Stimulated activated memory B cell treated with anti-CD40 and anti-IgM and Interleukin-4, amounts not matched to agents 10 μg/mL and 1 μg/mL and 100 μg/mL, for 72 hours (primary cell): ENCODE measurements around the gene HSPA1B.
"Not testable (repeated sequence)": the region's sequence is repeated elsewhere in the genome, so short reads cannot be mapped to it uniquely, and the experiment has no call there.

ENCODE experiments used
- ATAC-seq: fragments of 150-1000 bp; cut with Tn5 transposase; 2 replicates; pipeline ENCODE4 v1.10.0; 2021
- H3K27ac Mint-ChIP-seq: one replicate; pipeline ENCODE4 v1.8.0; 2022; ENCODE audit warnings: mild to moderate bottlenecking, mixed read lengths
- H3K27me3 Mint-ChIP-seq: one replicate; pipeline ENCODE4 v1.8.0; 2022; ENCODE audit warnings: mixed read lengths
- H3K36me3 Mint-ChIP-seq: one replicate; pipeline ENCODE4 v1.8.0; 2022; ENCODE audit warnings: mixed read lengths
- H3K4me1 Mint-ChIP-seq: one replicate; pipeline ENCODE4 v1.8.0; 2022; ENCODE audit warnings: mixed read lengths
- H3K4me3 Mint-ChIP-seq: one replicate; pipeline ENCODE4 v1.8.0; 2022; ENCODE audit warnings: mild to moderate bottlenecking, moderate library complexity, mixed read lengths
- H3K9me3 Mint-ChIP-seq: one replicate; pipeline ENCODE4 v1.8.0; 2022; ENCODE audit warnings: mixed read lengths

The HSPA1B gene

DNA sequence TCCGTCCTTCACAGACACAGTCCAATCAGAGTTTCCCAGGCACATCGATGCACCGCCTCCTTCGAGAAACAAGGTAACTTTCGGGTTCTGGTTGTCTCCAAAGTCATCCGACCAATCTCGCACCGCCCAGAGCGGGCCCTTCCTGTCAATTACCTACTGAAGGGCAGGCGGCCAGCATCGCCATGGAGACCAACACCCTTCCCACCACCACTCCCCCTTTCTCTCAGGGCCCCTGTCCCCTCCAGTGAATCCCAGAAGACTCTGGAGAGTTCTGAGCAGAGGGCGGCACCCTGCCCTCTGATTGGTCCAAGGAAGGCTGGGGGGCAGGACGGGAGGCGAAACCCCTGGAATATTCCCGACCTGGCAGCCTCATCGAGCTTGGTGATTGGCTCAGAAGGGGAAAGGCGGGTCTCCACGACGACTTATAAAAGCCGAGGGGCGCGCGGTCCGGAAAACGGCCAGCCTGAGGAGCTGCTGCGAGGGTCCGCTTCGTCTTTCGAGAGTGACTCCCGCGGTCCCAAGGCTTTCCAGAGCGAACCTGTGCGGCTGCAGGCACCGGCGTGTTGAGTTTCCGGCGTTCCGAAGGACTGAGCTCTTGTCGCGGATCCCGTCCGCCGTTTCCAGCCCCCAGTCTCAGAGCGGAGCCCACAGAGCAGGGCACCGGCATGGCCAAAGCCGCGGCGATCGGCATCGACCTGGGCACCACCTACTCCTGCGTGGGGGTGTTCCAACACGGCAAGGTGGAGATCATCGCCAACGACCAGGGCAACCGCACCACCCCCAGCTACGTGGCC is at the start of gene HSPA1B:
TSS of gene HSPA1B (plus strand) at position 453 of the 794 bp plus-strand sequence. CDS start at position 666, 213 bp downstream.
- Mint-ChIP-seq H3K27ac (peak within 1 kb of the TSS; percentile 93), H3K4me1 (peaks cover 47% of the 10 kb centered on the region), H3K36me3 (no peaks in the 10 kb centered on the region), H3K9me3 (no peaks in the 10 kb centered on the region), H3K4me3 (peak within 1 kb of the TSS; percentile 78), H3K27me3 (no peaks in the 10 kb centered on the region)
- ATAC-seq = peak; percentile 88

- ATAC-seq = no peak
- Mint-ChIP-seq H3K4me1 (peaks cover 33% of the 10 kb centered on the region), H3K4me3 (no peak overlapping the region), H3K27ac (peak overlapping the region; percentile 90), H3K36me3 (peaks cover 35% of the 10 kb centered on the region), H3K9me3 (no peaks in the 10 kb centered on the region), H3K27me3 (no peaks in the 10 kb centered on the region)
Measured at GRCh38 chr6:31778193-31778592, 49.3 kb upstream of the HSPA1B start.

DNA sequence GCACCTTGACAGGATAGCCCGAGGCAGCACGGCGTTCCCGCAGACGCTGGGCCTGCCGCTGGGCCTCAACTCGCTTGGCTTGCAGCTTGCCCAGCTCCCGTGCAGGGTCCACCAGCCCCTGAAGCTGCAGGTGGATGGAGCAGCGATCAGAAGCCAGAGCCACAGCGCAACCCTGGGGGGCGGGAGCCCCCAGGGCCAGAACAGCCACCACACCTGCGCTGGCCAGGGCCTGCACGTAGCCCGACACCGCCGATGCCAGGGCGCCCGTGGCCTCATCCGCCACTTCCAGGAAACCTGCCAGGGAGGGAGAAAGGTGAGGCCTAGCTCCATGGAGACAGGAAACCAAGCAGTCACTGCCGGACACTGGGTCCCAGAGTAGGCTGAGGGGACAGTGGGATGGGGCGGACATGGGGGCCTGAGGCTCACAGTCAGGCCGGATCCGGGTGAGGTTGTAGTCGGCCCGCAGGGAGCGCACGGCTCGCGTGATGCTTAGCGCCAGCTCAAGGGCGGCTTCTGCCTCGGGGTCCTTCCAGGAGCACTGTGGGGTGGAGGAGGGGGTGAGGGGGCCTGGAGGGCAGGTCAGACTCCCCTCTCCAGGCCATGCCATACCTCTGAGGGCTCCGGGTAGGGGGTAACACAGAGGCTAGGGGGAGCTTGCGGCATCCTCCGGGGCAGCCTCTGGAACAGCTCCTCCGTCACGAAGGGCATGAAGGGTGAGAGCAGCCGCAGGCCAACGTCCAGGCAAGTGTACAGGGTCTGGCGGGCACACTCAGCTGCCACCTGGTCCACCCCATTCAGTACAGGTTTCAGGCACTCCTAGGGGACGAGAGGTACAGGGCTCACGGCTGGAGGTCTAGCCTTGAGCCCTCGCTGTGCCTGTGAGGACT is 48.3 kb upstream of the HSPA1B start:
- Mint-ChIP-seq H3K4me3 (no peak overlapping the region), H3K9me3 (no peaks in the 10 kb centered on the region), H3K27ac (no peak overlapping the region), H3K36me3 (peaks cover 41% of the 10 kb centered on the region), H3K27me3 (no peaks in the 10 kb centered on the region), H3K4me1 (peaks cover 36% of the 10 kb centered on the region)
- no peak for ATAC-seq

- H3K36me3 Mint-ChIP-seq = peaks cover 48% of the 10 kb centered on the region
- no peaks in the 10 kb centered on the region for H3K9me3 Mint-ChIP-seq
- H3K27me3 Mint-ChIP-seq = no peaks in the 10 kb centered on the region
- no peak for ATAC-seq
- no peak overlapping the region for H3K4me3 Mint-ChIP-seq
- H3K4me1 Mint-ChIP-seq = peaks cover 42% of the 10 kb centered on the region
- no peak overlapping the region for H3K27ac Mint-ChIP-seq
Measured at GRCh38 chr6:31779908-31780307, 47.6 kb upstream of the HSPA1B start.

DNA sequence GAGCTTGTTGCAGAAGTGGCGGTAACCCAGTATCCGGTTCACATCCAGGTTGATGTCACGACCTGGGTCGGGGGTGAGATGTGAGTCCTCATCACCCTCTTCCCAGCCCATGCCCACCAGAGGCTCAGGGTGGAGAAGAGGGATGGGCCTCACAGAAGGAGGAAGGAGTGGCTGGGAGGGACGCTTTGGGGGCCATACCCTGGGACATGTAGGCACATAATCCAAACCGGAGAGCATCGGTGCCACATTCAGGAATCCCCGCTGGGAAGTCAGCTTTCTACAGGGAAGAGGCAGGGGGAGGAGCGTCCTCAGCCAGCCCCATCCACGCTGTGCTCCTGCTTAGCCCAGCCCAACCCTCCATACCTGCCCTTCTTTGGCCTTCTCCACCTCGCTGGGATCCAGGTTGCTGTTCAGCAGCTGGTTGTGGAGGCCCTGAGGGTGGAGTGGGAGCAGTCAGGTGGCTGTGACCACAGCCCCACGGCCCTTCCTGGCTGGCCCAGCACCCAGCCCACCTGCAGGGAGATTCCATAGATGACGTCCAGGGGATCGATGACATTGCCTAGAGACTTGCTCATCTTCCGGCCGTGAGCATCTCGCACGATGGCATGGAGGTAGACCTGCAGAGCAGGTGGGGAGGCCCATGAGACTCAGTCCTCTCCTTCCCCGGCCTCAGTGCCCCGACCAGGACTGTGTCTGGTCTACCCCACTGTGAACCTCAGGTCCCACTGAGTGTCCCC is 46.9 kb upstream of the HSPA1B start:
- no peak for ATAC-seq
- H3K9me3 Mint-ChIP-seq = no peaks in the 10 kb centered on the region
- H3K27ac Mint-ChIP-seq = no peak overlapping the region
- peaks cover 35% of the 10 kb centered on the region for H3K4me1 Mint-ChIP-seq
- H3K4me3 Mint-ChIP-seq = no peak overlapping the region
- H3K27me3 Mint-ChIP-seq = no peaks in the 10 kb centered on the region
- peaks cover 50% of the 10 kb centered on the region for H3K36me3 Mint-ChIP-seq

- peaks cover 27% of the 10 kb centered on the region for H3K4me1 Mint-ChIP-seq
- H3K27ac Mint-ChIP-seq = no peak overlapping the region
- no peak overlapping the region for H3K4me3 Mint-ChIP-seq
- no peaks in the 10 kb centered on the region for H3K9me3 Mint-ChIP-seq
- no peaks in the 10 kb centered on the region for H3K27me3 Mint-ChIP-seq
- no peak for ATAC-seq
- H3K36me3 Mint-ChIP-seq = peaks cover 55% of the 10 kb centered on the region
Measured at GRCh38 chr6:31781244-31782125, 46.1 kb upstream of the HSPA1B start.

- Mint-ChIP-seq H3K4me3 (no peak overlapping the region), H3K36me3 (peaks cover 54% of the 10 kb centered on the region), H3K4me1 (peaks cover 19% of the 10 kb centered on the region), H3K27ac (peak overlapping the region; percentile 22), H3K9me3 (no peaks in the 10 kb centered on the region), H3K27me3 (no peaks in the 10 kb centered on the region)
- no peak for ATAC-seq
Measured at GRCh38 chr6:31782126-31782855, 45.2 kb upstream of the HSPA1B start.

DNA sequence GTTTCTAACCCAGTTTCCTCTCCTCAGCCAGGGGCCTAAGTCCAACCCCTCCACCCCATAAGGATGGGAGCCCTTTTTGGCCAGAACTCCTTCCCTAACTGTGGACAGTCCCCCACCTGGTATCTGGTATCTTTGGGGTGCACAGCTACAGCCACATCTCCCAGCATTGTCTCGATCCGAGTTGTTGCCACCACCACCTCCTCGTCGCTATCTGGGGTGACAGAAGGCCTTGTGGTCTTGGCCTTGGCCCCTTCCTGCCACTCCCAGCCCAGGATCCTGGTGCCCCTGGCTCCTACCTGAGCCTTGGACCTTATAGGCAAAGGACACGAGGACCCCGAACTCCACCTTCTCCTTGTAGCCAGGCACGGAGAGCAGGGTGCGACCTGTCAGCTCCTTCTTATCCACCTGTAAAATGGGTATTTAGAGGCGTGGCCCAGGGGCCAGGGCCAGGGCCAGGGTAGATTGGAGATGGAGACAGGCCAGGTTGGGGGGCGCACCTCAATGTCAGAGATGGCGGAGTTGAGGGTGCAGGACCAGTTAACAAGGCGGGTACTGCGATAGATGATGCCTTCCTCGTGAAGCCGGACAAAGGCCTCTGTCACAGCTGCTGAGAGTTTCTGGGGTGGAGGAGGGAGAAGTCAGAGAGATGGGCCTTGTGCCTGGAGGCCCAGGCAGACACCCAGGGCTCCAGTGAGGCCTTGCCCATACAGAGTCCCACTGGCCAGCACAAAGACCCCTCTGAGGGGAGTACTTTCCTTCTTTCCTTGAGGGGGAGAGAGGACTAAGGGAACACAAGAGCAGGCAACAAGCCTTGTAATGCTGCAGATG is 43.2 kb upstream of the HSPA1B start:
- Mint-ChIP-seq H3K36me3 (peaks cover 49% of the 10 kb centered on the region), H3K27ac (peak overlapping the region; percentile 69), H3K27me3 (no peaks in the 10 kb centered on the region), H3K4me3 (no peak overlapping the region), H3K9me3 (no peaks in the 10 kb centered on the region), H3K4me1 (peaks cover 17% of the 10 kb centered on the region)
- ATAC-seq = no peak

- Mint-ChIP-seq H3K27me3 (no peaks in the 10 kb centered on the region), H3K4me1 (peaks cover 29% of the 10 kb centered on the region), H3K4me3 (no peak overlapping the region), H3K27ac (no peak overlapping the region), H3K9me3 (no peaks in the 10 kb centered on the region), H3K36me3 (peaks cover 47% of the 10 kb centered on the region)
- ATAC-seq = no peak
Measured at GRCh38 chr6:31785475-31785874, 42.1 kb upstream of the HSPA1B start.

- Mint-ChIP-seq H3K36me3 (peaks cover 33% of the 10 kb centered on the region), H3K4me3 (no peak overlapping the region)
- no peak for ATAC-seq
Measured at GRCh38 chr6:31791324-31792089, 36.0 kb upstream of the HSPA1B start.

DNA sequence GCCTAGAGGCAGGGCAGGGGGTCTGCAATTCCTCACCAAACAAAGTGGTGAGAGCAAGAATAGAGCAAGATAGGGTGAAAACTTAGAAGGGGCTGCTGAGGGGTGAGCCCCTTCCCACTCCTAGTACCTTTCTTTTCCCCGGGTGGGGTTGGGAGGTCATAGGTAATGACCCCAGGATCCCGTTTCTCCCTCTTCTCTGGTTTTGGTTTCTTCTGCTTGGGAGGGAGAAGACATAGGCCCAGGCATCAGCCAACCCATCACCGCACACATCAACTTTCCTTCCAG is 35.5 kb upstream of the HSPA1B start:
- Mint-ChIP-seq H3K4me1 (peaks cover 59% of the 10 kb centered on the region), H3K27me3 (no peaks in the 10 kb centered on the region), H3K9me3 (no peaks in the 10 kb centered on the region), H3K36me3 (peaks cover 33% of the 10 kb centered on the region), H3K27ac (peak overlapping the region; percentile 96), H3K4me3 (no peak overlapping the region)
- no peak for ATAC-seq

More at GRCh38 chr6:31791324-31792089, 36.0 kb upstream of the HSPA1B start:
- Mint-ChIP-seq H3K27ac (peak overlapping the region; percentile 96), H3K27me3 (no peaks in the 10 kb centered on the region), H3K4me1 (peaks cover 59% of the 10 kb centered on the region), H3K9me3 (no peaks in the 10 kb centered on the region)

GRCh38 chr6:31792761-31793171 is 34.8 kb upstream of the HSPA1B start:
- H3K36me3 Mint-ChIP-seq = peaks cover 33% of the 10 kb centered on the region

GRCh38 chr6:31793927-31794245 is 33.7 kb upstream of the HSPA1B start:
- Mint-ChIP-seq H3K27ac (peak overlapping the region; percentile 96), H3K4me3 (peak overlapping the region; percentile 84), H3K4me1 (peaks cover 73% of the 10 kb centered on the region), H3K36me3 (peaks cover 33% of the 10 kb centered on the region)
- not testable (repeated sequence) for H3K27me3 Mint-ChIP-seq, H3K9me3 Mint-ChIP-seq, ATAC-seq

More at GRCh38 chr6:31792761-31793171, 34.8 kb upstream of the HSPA1B start:
- H3K9me3 Mint-ChIP-seq = no peaks in the 10 kb centered on the region
- ATAC-seq = no peak
- peaks cover 66% of the 10 kb centered on the region for H3K4me1 Mint-ChIP-seq
- H3K4me3 Mint-ChIP-seq = peak overlapping the region; percentile 35
- no peaks in the 10 kb centered on the region for H3K27me3 Mint-ChIP-seq
- peak overlapping the region; percentile 96 for H3K27ac Mint-ChIP-seq
